ENCODE results near the gene VPS16. TPM values are rescaled to one million over a fixed set of nuclear protein-coding genes. Genes with fewer than 3 reads are reported as not detected.

Gene VPS16
- total RNA-seq, 2 experiments from 2014 or later: 47.0 to 55.2 TPM

GRCh38 chr20:2865101-2865500, 24.6 kb downstream of the VPS16 start:
- Mint-ChIP-seq H3K36me3 (ENCODE audit: low read depth) (peaks cover 29% of the 10 kb centered on the region), H3K27ac (peak overlapping the region; percentile 73), H3K27me3 (ENCODE audit: low read depth) (no peaks in the 10 kb centered on the region), H3K9me3 (ENCODE audit: insufficient read depth) (no peaks in the 10 kb centered on the region), H3K4me1 (ENCODE audit: low read depth) (peaks cover 39% of the 10 kb centered on the region), H3K4me3 (no peak overlapping the region)
- ATAC-seq (no peak), DNase-seq (no peak)
- CTCF ChIA-PET: interaction anchor here (0.7 to 3.4 kb wide), 14 partner anchors 9 to 450 kb away, joined by 3 to 16 read pairs (median 4); no protein-coding TSS in a partner anchor
- POLR2A ChIA-PET: interaction anchor here (1.3 kb wide), 1 partner anchor 26 kb away, joined by 5 read pairs; no protein-coding TSS in a partner anchor

- H3K4me3 Mint-ChIP-seq: no peak overlapping the region
- DNase-seq: peak; percentile 56
- H3K27ac Mint-ChIP-seq: peak overlapping the region; percentile 73
- peaks cover 29% of the 10 kb centered on the region for H3K36me3 Mint-ChIP-seq (ENCODE audit: low read depth)
- peaks cover 43% of the 10 kb centered on the region for H3K4me1 Mint-ChIP-seq (ENCODE audit: low read depth)
- no peaks in the 10 kb centered on the region for H3K9me3 Mint-ChIP-seq (ENCODE audit: insufficient read depth)
- CTCF ChIA-PET: interaction anchor here (0.7 to 3.4 kb wide), 16 partner anchors 9 to 449 kb away, joined by 3 to 16 read pairs (median 4); no protein-coding TSS in a partner anchor
- H3K27me3 Mint-ChIP-seq (ENCODE audit: low read depth): no peaks in the 10 kb centered on the region
- POLR2A ChIA-PET: interaction anchor here (0.7 to 1.3 kb wide), 2 partner anchors 11 to 26 kb away, joined by 4 to 5 read pairs; no protein-coding TSS in a partner anchor
- ATAC-seq: peak; percentile 52
Observed at GRCh38 chr20:2865630-2866029, 25.1 kb downstream of the VPS16 start.

GRCh38 chr20:2866236-2866635, 25.7 kb downstream of the VPS16 start:
- Mint-ChIP-seq H3K4me1 (ENCODE audit: low read depth) (peaks cover 49% of the 10 kb centered on the region), H3K27ac (peak overlapping the region; percentile 73), H3K36me3 (ENCODE audit: low read depth) (peaks cover 26% of the 10 kb centered on the region), H3K4me3 (no peak overlapping the region), H3K9me3 (ENCODE audit: insufficient read depth) (no peaks in the 10 kb centered on the region), H3K27me3 (ENCODE audit: low read depth) (no peaks in the 10 kb centered on the region)
- POLR2A ChIA-PET: interaction anchor here (0.7 kb wide), 1 partner anchor 10 kb away, joined by 4 read pairs; no protein-coding TSS in a partner anchor
- CTCF ChIA-PET: interaction anchor here (0.9 to 3.4 kb wide), 10 partner anchors 8 to 449 kb away, joined by 3 to 16 read pairs (median 4); no protein-coding TSS in a partner anchor
- ATAC-seq (peak; percentile 24), DNase-seq (no peak)

GRCh38 chr20:2867081-2867864, 26.7 kb downstream of the VPS16 start:
- ATAC-seq (no peak), DNase-seq (no peak)
- Mint-ChIP-seq H3K4me3 (no peak overlapping the region), H3K9me3 (ENCODE audit: insufficient read depth) (no peaks in the 10 kb centered on the region), H3K27me3 (ENCODE audit: low read depth) (no peaks in the 10 kb centered on the region), H3K4me1 (ENCODE audit: low read depth) (peaks cover 59% of the 10 kb centered on the region), H3K36me3 (ENCODE audit: low read depth) (peaks cover 22% of the 10 kb centered on the region), H3K27ac (peak overlapping the region; percentile 27)
- ChIA-PET POLR2A (no interaction called here), CTCF (interaction anchor here (0.8 to 3.4 kb wide), 4 partner anchors 12 to 352 kb away, joined by 3 to 16 read pairs (median 6); no protein-coding TSS in a partner anchor)

- POLR2A ChIA-PET: interaction anchor here (1.2 kb wide), 1 partner anchor 17 kb away, joined by 3 read pairs; no protein-coding TSS in a partner anchor
- Mint-ChIP-seq H3K27ac (no peak overlapping the region), H3K27me3 (ENCODE audit: low read depth) (no peaks in the 10 kb centered on the region), H3K36me3 (ENCODE audit: low read depth) (peaks cover 18% of the 10 kb centered on the region), H3K4me1 (ENCODE audit: low read depth) (peaks cover 65% of the 10 kb centered on the region), H3K9me3 (ENCODE audit: insufficient read depth) (no peaks in the 10 kb centered on the region), H3K4me3 (no peak overlapping the region)
- DNase-seq (no peak), ATAC-seq (no peak)
- CTCF ChIA-PET: no interaction called here
Observed at GRCh38 chr20:2869381-2869780, 28.8 kb downstream of the VPS16 start.

- Mint-ChIP-seq H3K27ac (no peak overlapping the region), H3K4me1 (ENCODE audit: low read depth) (peaks cover 64% of the 10 kb centered on the region), H3K36me3 (ENCODE audit: low read depth) (peaks cover 18% of the 10 kb centered on the region), H3K27me3 (ENCODE audit: low read depth) (no peaks in the 10 kb centered on the region), H3K9me3 (ENCODE audit: insufficient read depth) (no peaks in the 10 kb centered on the region), H3K4me3 (peak overlapping the region; percentile 14)
- ChIA-PET POLR2A (interaction anchor here (0.6 kb wide), 1 partner anchor 1247 kb away, joined by 3 read pairs; no protein-coding TSS in a partner anchor), CTCF (interaction anchor here (1.5 kb wide), 1 partner anchor 20 kb away, joined by 5 read pairs; no protein-coding TSS in a partner anchor)
- ATAC-seq: no peak
- DNase-seq: no peak
Observed at GRCh38 chr20:2871111-2871465, 30.5 kb downstream of the VPS16 start.

- Mint-ChIP-seq H3K9me3 (ENCODE audit: insufficient read depth) (no peaks in the 10 kb centered on the region), H3K36me3 (ENCODE audit: low read depth) (peaks cover 25% of the 10 kb centered on the region), H3K27me3 (ENCODE audit: low read depth) (no peaks in the 10 kb centered on the region), H3K27ac (peak overlapping the region; percentile 93), H3K4me1 (ENCODE audit: low read depth) (peaks cover 64% of the 10 kb centered on the region), H3K4me3 (peak overlapping the region; percentile 86)
- CTCF ChIA-PET: interaction anchor here (1.5 kb wide), 1 partner anchor 20 kb away, joined by 5 read pairs; no protein-coding TSS in a partner anchor
- POLR2A ChIA-PET: interaction anchor here (0.6 to 1.9 kb wide), 6 partner anchors 12 to 1246 kb away, joined by 3 to 8 read pairs (median 4); partner anchors contain the start of genes PCED1A and VPS16
- ATAC-seq (peak; percentile 1), DNase-seq (peak; percentile 65)
Observed at GRCh38 chr20:2871661-2872458, 31.3 kb downstream of the VPS16 start.

- H3K9me3 Mint-ChIP-seq (ENCODE audit: insufficient read depth): no peaks in the 10 kb centered on the region
- no peaks in the 10 kb centered on the region for H3K27me3 Mint-ChIP-seq (ENCODE audit: low read depth)
- ATAC-seq (peak; percentile 46), DNase-seq (peak; percentile 81)
- H3K4me3 Mint-ChIP-seq: peak overlapping the region; percentile 86
- POLR2A ChIA-PET: interaction anchor here (0.7 to 1.9 kb wide), 9 partner anchors 8 to 1849 kb away, joined by 3 to 8 read pairs (median 3); partner anchors contain the start of genes PCED1A, PRND and VPS16
- peaks cover 59% of the 10 kb centered on the region for H3K4me1 Mint-ChIP-seq (ENCODE audit: low read depth)
- H3K27ac Mint-ChIP-seq: peak overlapping the region; percentile 93
- CTCF ChIA-PET: interaction anchor here (1.0 kb wide), 1 partner anchor 111 kb away, joined by 3 read pairs; no protein-coding TSS in a partner anchor
- peaks cover 25% of the 10 kb centered on the region for H3K36me3 Mint-ChIP-seq (ENCODE audit: low read depth)
Observed at GRCh38 chr20:2872459-2873009, 32.0 kb downstream of the VPS16 start.

GRCh38 chr20:2873010-2873746, 32.6 kb downstream of the VPS16 start, which contains the start of gene PTPRA:
PTPRA (plus strand) TSS chr20:2873481; CDS start chr20:2964278, 90,797 bp downstream.
- DNase-seq: peak; percentile 94
- peak; percentile 94 for ATAC-seq
- H3K36me3 Mint-ChIP-seq (ENCODE audit: low read depth): peaks cover 24% of the 10 kb centered on the region
- H3K4me3 Mint-ChIP-seq: peak within 1 kb of the TSS; percentile 92
- H3K4me1 Mint-ChIP-seq (ENCODE audit: low read depth): peaks cover 54% of the 10 kb centered on the region
- H3K27me3 Mint-ChIP-seq (ENCODE audit: low read depth): no peaks in the 10 kb centered on the region
- ChIA-PET CTCF (interaction anchor here (1.0 kb wide), 1 partner anchor 110 kb away, joined by 3 read pairs; no protein-coding TSS in a partner anchor), POLR2A (interaction anchor here (0.7 to 1.9 kb wide), 9 partner anchors 9 to 1849 kb away, joined by 3 to 8 read pairs (median 3); partner anchors contain the start of genes PCED1A, PRND and VPS16)
- H3K9me3 Mint-ChIP-seq (ENCODE audit: insufficient read depth): no peaks in the 10 kb centered on the region
- H3K27ac Mint-ChIP-seq: peak within 1 kb of the TSS; percentile 93

GRCh38 chr20:2873747-2874041, 33.1 kb downstream of the VPS16 start:
- Mint-ChIP-seq H3K27ac (peak overlapping the region; percentile 85), H3K36me3 (ENCODE audit: low read depth) (peaks cover 28% of the 10 kb centered on the region), H3K4me1 (ENCODE audit: low read depth) (peaks cover 55% of the 10 kb centered on the region), H3K9me3 (ENCODE audit: insufficient read depth) (no peaks in the 10 kb centered on the region), H3K27me3 (ENCODE audit: low read depth) (no peaks in the 10 kb centered on the region), H3K4me3 (peak overlapping the region; percentile 92)
- DNase-seq (peak; percentile 74), ATAC-seq (peak; percentile 58)
- CTCF ChIA-PET: interaction anchor here (1.0 to 1.9 kb wide), 2 partner anchors 8 to 110 kb away, joined by 3 to 5 read pairs; no protein-coding TSS in a partner anchor
- POLR2A ChIA-PET: interaction anchor here (1.0 to 1.9 kb wide), 4 partner anchors 33 to 535 kb away, joined by 3 to 8 read pairs (median 4); partner anchors contain the start of genes NOP56, PCED1A and VPS16

All from activated CD8-positive, alpha-beta T cell treated with anti-CD3 and anti-CD28 coated beads, Interleukin-2, amount 10 ng/mL, durations not matched to agents 7 days and 5 days (primary cell).